Measurements from ENCODE around the gene PDCL2.
A peak's percentile ranks its signal among the peaks of the same experiment; 100 is the strongest.
"Not testable (repeated sequence)": the region's sequence is repeated elsewhere in the genome, so short reads cannot be mapped to it uniquely, and the experiment has no call there.

The PDCL2 gene

GRCh38 chr4:55592014-55592413, at the start of gene PDCL2:
TSS of gene PDCL2 (minus strand) at chr4:55592245. CDS start at chr4:55592109, 136 bp downstream.
- DNase-seq, result no peak

GRCh38 chr4:55637272-55637820, 45.3 kb upstream of the PDCL2 start:
- DNase-seq, result no peak

GRCh38 chr4:55636656-55636999, 44.6 kb upstream of the PDCL2 start:
- no peak for DNase-seq

GRCh38 chr4:55635741-55636655, 44.0 kb upstream of the PDCL2 start, which contains the start of gene NMU:
TSS of gene NMU (minus strand) at chr4:55636298. CDS start at chr4:55636192, 106 bp downstream.
- DNase-seq, result peak; percentile 15

GRCh38 chr4:55635282-55635681, 43.2 kb upstream of the PDCL2 start:
- DNase-seq, result no peak

- DNase-seq, result no peak
Measured at GRCh38 chr4:55634417-55635128, 42.5 kb upstream of the PDCL2 start.

GRCh38 chr4:55633903-55634302, 41.9 kb upstream of the PDCL2 start:
- DNase-seq, result no peak

GRCh38 chr4:55625835-55626234, 33.8 kb upstream of the PDCL2 start:
- DNase-seq, result no peak

- DNase-seq, result not testable (repeated sequence)
Measured at GRCh38 chr4:55624063-55624462, 32.0 kb upstream of the PDCL2 start.

- no peak for DNase-seq
Measured at GRCh38 chr4:55618546-55619143, 26.6 kb upstream of the PDCL2 start.

- DNase-seq, result no peak
Measured at GRCh38 chr4:55617587-55618197, 25.6 kb upstream of the PDCL2 start.

- DNase-seq, result no peak
Measured at GRCh38 chr4:55615008-55615407, 23.0 kb upstream of the PDCL2 start.

- no peak for DNase-seq
Measured at GRCh38 chr4:55613621-55614020, 21.6 kb upstream of the PDCL2 start.

GRCh38 chr4:55612341-55612740, 20.3 kb upstream of the PDCL2 start:
- no peak for DNase-seq

GRCh38 chr4:55611358-55612059, 19.5 kb upstream of the PDCL2 start:
- DNase-seq, result no peak

GRCh38 chr4:55610381-55610780, 18.3 kb upstream of the PDCL2 start:
- no peak for DNase-seq

GRCh38 chr4:55609393-55609866, 17.4 kb upstream of the PDCL2 start:
- no peak for DNase-seq

GRCh38 chr4:55608591-55608990, 16.5 kb upstream of the PDCL2 start:
- DNase-seq, result no peak

GRCh38 chr4:55604996-55605395, 13.0 kb upstream of the PDCL2 start:
- DNase-seq, result no peak

GRCh38 chr4:55600640-55601039, 8.6 kb upstream of the PDCL2 start:
- no peak for DNase-seq

GRCh38 chr4:55598641-55599040, 6.6 kb upstream of the PDCL2 start:
- DNase-seq, result no peak

- no peak for DNase-seq
Measured at GRCh38 chr4:55588160-55588559, 3.9 kb downstream of the PDCL2 start.
